DND-41 (cell line): ENCODE data around the gene CLIC5.

Source experiments
- ATAC-seq: fragments of 200-7000 bp; cut with Tn5 transposase; 3 replicates; pipeline ENCODE4 v1.9.1; 2021; ENCODE audit warnings: low read depth; ENCODE audit not compliant: insufficient read depth
- DNase-seq: peaks from one replicate; pipeline ENCODE4 v3.0.0-alpha.2; 2020
- H2AFZ ChIP-seq: 2 replicates; pipeline ENCODE4 v1.6.0; 2012; ENCODE audit warnings: low read depth, low read length
- H3K27ac ChIP-seq: 2 replicates; pipeline ENCODE4 v1.5.1; 2012; ENCODE audit warnings: low read length, inconsistent platforms
- H3K27me3 ChIP-seq: fragments of 200-600 bp; sonication (generic); 2 replicates; pipeline ENCODE4 v1.6.0; 2012; ENCODE audit warnings: low read length, mild to moderate bottlenecking, inconsistent platforms; ENCODE audit not compliant: insufficient read depth, poor library complexity
- H3K36me3 ChIP-seq: 2 replicates; pipeline ENCODE4 v1.5.1; 2012; ENCODE audit warnings: low read length, inconsistent platforms; ENCODE audit not compliant: insufficient read depth
- H3K4me1 ChIP-seq: 2 replicates; pipeline ENCODE4 v1.5.1; 2012; ENCODE audit warnings: mild to moderate bottlenecking, low read length; ENCODE audit not compliant: insufficient read depth
- H3K4me2 ChIP-seq: 2 replicates; pipeline ENCODE4 v1.6.0; 2012; ENCODE audit warnings: mild to moderate bottlenecking, moderate library complexity, low read length, inconsistent platforms; ENCODE audit not compliant: insufficient read depth
- H3K4me3 ChIP-seq, 2 experiments: fragments of 200-600 bp in 1 of 2; shearing (Covaris generic) in 1 of 2; 2 replicates each; pipeline ENCODE4 v1.5.1; 2012 to 2016; ENCODE audit warnings: inconsistent platforms in 2 of 2, low read length in 2 of 2, mild to moderate bottlenecking in 2 of 2, low read depth in 1 of 2, moderate library complexity in 1 of 2
- H3K79me2 ChIP-seq: 2 replicates; pipeline ENCODE4 v1.6.0; 2012; ENCODE audit warnings: low read length, inconsistent platforms; ENCODE audit not compliant: insufficient read depth
- H3K9ac ChIP-seq: 2 replicates; pipeline ENCODE4 v1.6.0; 2012; ENCODE audit warnings: low read depth, mild to moderate bottlenecking, inconsistent platforms, low read length, moderate library complexity
- H3K9me3 ChIP-seq: 2 replicates; pipeline ENCODE4 v1.5.1; 2012; ENCODE audit warnings: low read length, moderate library complexity, mild to moderate bottlenecking, inconsistent platforms; ENCODE audit not compliant: insufficient read depth, severe bottlenecking
- H4K20me1 ChIP-seq: 2 replicates; pipeline ENCODE4 v1.6.0; 2012; ENCODE audit warnings: low read length; ENCODE audit not compliant: insufficient read depth
- CTCF ChIP-seq: IDR thresholded peaks from 2 replicates; pipeline ENCODE4 v1.5.1; 2012; ENCODE audit warnings: borderline replicate concordance, low read length, moderate library complexity, mild to moderate bottlenecking; ENCODE audit not compliant: poor library complexity, severe bottlenecking; ENCODE audit errors: extremely low read depth
- EZH2 ChIP-seq: IDR thresholded peaks from 3 replicates; pipeline ENCODE4 v1.6.1; 2012; ENCODE audit warnings: borderline replicate concordance, low read depth, mild to moderate bottlenecking, moderate library complexity, low read length, inconsistent platforms; ENCODE audit not compliant: severe bottlenecking

Gene CLIC5

GRCh38 chr6:45850378-45851033 is 165.2 kb downstream of the CLIC5 start:
- TF ChIP-seq EZH2: no peak
- no peak for TF ChIP-seq CTCF
- Histone ChIP-seq H3K9me3 (no peaks in the 10 kb centered on the region), H3K27ac (no peak overlapping the region), H2AFZ (no peak overlapping the region), H4K20me1 (no peaks in the 10 kb centered on the region), H3K4me2 (no peak overlapping the region), H3K9ac (no peak overlapping the region), H3K4me1 (no peaks in the 10 kb centered on the region), H3K79me2 (no peaks in the 10 kb centered on the region), H3K36me3 (no peaks in the 10 kb centered on the region), H3K27me3 (no peaks in the 10 kb centered on the region), H3K4me3 (no peak overlapping the region)
- ATAC-seq (no peak), DNase-seq (no peak)

- DNase-seq: no peak
- no peak overlapping the region for H3K27ac ChIP-seq
- H3K4me3 ChIP-seq: no peak overlapping the region
- H3K9me3 ChIP-seq: no peaks in the 10 kb centered on the region
- H3K4me1 ChIP-seq: 0 out of 2 replicates have a peak, but pooled peaks cover 3% of the 10 kb centered on the region
- TF ChIP-seq CTCF: no peak
- H3K36me3 ChIP-seq: no peaks in the 10 kb centered on the region
- no peaks in the 10 kb centered on the region for H4K20me1 ChIP-seq
- no peak overlapping the region for H3K9ac ChIP-seq
- no peak for ATAC-seq
- no peaks in the 10 kb centered on the region for H3K79me2 ChIP-seq
- H3K27me3 ChIP-seq: no peaks in the 10 kb centered on the region
- no peak overlapping the region for H3K4me2 ChIP-seq
- H2AFZ ChIP-seq: no peak overlapping the region
These were observed 170.1 kb downstream of the CLIC5 start for GRCh38 chr6:45845567-45845966.

GRCh38 chr6:45844986-45845385 is 170.7 kb downstream of the CLIC5 start:
- H2AFZ ChIP-seq: no peak overlapping the region
- no peaks in the 10 kb centered on the region for H3K79me2 ChIP-seq
- H3K9me3 ChIP-seq: no peaks in the 10 kb centered on the region
- no peaks in the 10 kb centered on the region for H3K36me3 ChIP-seq
- ATAC-seq (no peak), DNase-seq (no peak)
- H3K4me2 ChIP-seq: no peak overlapping the region
- TF ChIP-seq EZH2: no peak
- no peak for TF ChIP-seq CTCF
- 0 out of 2 replicates have a peak, but pooled peaks cover 3% of the 10 kb centered on the region for H3K4me1 ChIP-seq
- H3K27ac ChIP-seq: no peak overlapping the region
- no peaks in the 10 kb centered on the region for H3K27me3 ChIP-seq
- H4K20me1 ChIP-seq: no peaks in the 10 kb centered on the region
- H3K9ac ChIP-seq: no peak overlapping the region
- no peak overlapping the region for H3K4me3 ChIP-seq
